Activated naive CD4-positive, alpha-beta T cell (primary cell): ENCODE results near the gene SERPINA6.
"Not testable (repeated sequence)": the region's sequence is repeated elsewhere in the genome, so short reads cannot be mapped to it uniquely, and the experiment has no call there.

Experiments used
- DNase-seq, 4 experiments: peaks; one replicate each; lab custom pipeline; 2025; lab: John Stamatoyannopoulos, UW

SERPINA6 gene

DNA sequence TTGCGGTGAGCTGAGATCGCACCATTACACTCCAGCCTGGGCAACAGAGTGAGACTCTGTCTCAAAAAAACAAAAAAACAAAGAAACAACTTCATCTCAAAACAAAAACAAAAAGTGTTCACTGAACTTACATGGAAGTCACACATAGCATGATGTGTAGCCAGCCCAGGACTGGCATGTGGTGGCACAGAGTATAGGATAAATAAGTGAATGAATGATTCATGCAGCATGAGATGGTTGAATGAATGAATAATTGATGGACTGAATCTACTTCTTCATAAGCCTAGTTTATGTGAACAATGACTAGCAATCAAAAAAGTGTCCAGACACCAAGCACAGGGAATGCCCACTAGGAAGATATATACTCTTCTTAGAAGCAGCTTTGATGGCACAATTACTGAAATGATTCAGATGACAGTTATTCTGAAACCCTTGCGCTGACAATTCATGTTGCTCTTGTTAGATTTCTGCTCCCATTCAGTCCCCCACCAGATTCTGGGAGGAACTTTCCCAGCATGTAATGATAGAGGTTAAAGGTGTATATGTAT is 31.6 kb upstream of the SERPINA6 start:
- DNase-seq = no peak

DNA sequence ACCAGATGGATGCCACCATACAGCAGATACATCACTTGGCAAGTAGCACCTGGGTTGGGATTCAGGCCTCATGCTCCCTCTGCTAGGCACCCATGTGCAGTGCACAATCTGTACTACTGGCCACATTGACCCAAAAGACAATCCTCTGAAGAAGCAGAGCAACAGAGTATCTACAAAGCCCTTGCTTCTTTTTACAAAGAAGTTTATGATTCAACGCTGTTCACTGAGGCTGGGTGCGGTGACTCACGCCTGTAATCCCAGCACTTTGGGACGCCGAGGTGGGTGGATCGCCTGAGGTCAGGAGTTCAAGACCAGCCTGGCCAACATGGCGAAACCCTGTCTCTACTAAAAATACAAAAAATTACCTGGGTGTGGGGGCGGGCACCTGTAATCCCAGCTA is 31.1 kb upstream of the SERPINA6 start:
- not testable (repeated sequence) for DNase-seq

DNA sequence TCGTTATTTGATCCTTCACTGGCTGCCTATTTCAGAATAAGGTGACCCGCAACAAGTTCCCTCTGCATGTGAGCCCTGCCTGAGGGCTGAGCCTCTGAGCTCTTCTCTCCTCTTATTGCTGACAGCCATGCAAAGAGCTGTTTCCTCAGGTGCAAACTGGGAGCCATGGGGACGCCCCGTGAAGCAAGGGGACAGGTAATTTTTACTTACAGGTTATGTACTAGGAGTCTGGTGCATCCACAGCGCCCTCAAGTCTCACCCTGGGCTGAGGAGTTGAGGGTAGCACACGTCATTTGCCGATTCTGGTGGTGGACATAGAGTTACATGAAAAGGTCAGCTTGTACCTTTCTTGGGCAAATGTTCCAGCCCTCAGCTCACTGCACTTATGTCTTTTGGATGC is 26.1 kb upstream of the SERPINA6 start:
- no peak for DNase-seq

DNA sequence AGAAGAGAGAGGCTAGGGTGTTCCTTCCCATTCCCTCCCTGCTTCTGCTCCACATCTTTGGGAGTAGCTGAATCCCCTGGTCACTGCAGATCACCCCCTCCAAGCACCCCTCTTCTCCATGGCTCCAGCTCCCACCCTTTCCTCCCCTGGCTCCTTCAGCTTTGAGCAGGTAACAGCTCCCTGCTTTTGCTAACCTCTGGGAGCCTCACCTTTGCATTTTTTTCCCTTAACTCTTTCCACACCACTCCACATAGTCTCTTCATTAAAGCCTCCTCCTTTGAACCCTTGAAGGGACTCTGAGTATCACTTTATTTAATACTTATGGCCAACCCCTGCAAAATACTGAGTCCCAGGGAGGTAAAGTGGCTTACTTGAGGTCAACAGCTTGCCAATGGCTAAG is 25.7 kb upstream of the SERPINA6 start:
- no peak for DNase-seq

DNA sequence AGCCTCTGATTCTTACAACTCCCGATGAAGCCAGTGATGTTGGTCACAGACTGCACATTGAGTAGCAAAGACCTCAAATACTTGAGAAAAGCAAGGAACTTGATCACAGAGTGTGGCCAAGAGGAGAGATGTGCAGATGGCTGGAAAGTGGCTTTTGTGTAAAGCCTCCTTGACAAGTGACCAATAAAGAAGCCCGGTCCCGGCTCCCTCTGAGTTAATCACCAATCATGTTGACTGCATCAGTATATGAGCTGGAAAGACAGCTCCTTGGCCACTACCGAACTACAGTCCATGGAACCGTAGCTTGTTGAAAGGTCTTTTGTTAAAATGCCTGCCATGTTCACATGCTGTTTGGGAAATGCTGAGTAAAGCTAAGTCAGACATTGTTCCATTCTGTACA is 23.7 kb upstream of the SERPINA6 start:
- no peak for DNase-seq

DNA sequence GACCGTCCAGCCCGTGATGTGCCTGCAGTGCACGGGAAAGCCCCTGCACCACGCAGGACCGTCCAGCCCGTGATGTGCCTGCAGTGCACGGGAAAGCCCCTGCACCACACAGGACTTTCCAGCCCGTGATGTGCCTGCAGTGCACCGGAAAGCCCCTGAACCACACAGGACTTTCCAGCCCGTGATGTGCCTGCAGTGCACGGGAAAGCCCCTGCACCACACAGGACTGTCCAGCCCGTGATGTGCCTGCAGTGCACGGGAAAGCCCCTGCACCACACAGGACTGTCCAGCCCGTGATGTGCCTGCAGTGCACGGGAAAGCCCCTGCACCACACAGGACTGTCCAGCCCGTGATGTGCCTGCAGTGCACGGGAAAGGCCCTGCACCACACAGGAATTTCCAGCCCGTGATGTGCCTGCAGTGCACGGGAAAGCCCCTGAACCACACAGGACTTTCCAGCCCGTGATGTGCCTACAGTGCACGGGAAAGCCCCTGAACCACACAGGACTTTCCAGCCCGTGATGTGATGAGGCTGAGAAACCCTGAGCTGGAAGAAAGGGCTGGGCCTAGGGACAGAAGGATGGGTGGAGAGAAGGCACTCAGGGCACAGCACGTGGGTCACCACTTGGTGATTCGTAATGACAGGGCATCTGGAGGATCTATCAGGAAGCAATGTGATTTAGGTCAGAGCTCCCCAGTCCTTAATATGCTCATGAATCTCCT is 23.1 kb upstream of the SERPINA6 start:
- not testable (repeated sequence) for DNase-seq

DNA sequence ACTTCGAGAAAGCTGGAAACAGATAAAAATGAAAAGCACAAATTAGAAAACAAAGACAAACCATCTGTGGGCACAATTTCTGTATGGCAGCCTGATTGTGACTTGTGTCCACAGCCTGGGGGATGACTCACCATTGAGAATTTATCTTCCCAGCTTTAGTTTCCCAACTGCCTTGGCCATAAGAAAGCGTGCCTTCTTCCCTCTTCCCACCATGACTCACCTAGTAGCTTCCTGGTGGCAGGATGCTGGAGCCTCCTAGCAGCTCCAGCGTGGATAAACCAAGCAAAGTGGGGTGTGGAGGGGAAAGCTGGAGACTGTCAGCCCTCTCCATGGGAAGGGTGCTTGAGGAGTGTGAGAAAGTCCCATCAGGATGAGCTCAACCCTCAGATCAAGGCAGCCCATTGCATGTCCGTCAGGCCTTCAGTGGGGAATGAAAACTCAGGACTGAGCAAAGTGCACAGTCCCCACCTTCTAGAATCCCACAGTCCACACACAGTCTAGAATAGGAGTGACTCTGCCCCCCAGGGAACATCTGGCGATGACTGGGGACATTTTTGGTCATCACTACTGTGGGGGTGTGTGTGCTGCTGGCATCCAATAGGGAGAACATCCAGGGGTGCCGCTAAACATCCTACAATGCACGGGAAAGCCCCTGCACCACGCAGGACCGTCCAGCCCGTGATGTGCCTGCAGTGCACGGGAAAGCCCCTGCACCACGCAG is 22.4 kb upstream of the SERPINA6 start:
- no peak for DNase-seq

DNA sequence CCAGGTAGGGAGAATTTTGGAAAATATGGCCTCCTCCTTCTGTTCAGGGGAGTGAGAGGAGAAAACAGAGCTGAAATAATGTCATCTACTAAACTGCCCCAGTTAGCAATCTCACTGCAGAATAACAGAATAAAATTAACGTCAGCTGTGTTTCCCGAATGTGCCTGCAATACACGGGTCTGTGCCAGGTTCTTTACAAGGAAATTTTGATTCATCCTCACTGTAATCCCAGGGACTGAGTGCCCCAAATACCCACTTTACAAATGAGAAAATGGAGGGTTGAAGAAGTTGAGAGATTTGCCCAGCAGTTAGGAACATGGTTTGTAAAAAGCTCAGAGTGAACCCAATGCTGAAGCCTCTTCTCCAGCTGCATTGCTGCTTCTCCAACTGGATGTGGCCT is 21.3 kb upstream of the SERPINA6 start:
- DNase-seq = no peak

DNA sequence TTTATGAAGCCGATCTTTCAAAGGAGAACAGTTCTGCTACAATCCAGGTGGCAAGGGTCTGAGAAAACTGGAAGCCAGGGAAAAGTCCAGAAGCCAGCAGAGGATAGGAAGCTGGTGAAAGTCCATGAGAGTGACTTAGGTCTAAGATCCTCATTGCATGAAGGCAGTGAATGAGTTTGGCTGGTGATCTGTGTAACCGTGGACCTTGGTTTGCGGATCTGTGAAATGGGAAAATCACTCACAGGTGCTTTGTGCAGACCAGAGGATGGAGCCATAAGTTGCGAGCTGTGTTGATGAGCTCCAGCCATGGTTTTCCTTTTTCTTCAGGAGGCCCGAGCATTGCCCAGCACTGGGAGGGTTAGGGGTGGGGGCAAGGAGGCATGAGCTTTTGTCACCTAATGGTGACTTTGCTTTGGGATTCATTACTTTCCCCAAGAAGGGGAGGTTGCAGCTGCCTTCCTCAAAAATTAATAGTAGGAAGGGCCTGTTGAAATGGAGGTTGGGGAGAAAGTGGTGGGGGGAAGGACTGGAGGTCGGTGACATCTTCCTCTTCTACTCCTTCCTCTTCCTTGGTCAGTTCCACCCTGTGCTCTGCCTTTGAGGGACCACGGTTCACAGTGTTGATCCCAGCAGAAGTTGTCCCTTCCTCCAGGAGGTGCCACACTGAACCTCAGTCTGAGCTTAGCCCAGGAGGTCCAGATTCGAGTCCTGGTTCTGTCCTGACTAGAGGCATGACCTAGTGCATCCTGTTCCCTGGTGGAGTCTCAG is 20.3 kb upstream of the SERPINA6 start:
- no peak for DNase-seq

DNA sequence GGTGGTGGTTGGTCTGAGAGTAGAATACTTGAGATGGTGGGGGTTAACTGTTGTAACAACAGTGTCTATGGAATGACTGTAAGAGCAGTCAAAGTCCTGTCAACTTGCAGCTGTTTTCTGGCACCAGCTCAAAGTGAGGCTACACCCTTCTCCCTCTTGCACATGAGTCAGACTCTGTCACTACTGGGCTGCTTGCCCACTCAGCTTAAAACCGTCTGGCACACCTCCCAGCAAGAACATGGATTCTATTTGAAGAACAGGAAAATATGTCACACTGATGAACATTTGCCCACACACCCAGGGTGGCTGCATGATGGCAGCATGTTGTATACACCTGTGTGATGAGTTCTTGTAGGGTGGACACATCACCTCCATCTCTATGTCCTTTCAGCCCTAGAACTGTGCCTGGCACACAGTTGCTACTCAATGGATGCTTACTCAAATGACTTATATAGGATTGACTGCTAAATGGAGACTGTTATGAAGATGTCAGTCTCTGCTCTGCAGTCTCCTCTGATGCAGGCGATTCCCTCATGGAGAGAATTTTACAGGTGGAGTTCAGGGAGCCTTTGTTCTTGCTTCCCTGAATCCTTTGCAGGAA is 19.3 kb upstream of the SERPINA6 start:
- DNase-seq = no peak

DNA sequence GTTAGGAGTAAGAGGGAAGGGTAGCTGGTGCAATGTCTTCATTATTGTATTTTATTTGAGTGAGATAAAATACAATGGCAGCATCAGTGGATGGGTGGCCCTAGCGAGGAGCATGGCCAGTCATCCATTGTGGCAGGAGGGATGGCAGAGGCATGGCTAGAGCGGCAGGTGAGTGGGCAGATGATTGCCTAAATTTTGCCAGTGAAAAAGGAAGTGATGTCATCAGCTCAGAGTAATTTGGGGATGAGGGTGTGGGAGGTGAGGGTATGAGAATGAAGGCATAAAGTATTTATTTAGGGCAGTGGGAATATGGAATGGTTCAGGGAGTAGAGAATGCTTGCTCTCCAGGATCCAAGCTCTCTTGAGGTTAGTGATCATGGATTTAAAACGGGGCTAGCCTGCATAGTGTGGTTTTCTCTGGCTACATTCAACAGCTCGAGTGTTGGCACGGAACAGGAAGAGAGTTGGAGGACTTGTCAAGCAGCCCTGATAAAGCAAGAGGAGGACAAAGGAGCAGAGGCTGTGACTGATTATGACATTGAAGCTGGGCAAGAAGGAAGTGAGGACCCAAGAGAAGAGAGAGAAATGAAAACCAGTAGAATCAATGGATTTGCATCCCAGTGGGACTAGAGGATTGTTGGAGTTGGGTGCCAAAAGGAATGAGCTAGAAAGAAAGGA is 18.7 kb upstream of the SERPINA6 start:
- no peak for DNase-seq

DNA sequence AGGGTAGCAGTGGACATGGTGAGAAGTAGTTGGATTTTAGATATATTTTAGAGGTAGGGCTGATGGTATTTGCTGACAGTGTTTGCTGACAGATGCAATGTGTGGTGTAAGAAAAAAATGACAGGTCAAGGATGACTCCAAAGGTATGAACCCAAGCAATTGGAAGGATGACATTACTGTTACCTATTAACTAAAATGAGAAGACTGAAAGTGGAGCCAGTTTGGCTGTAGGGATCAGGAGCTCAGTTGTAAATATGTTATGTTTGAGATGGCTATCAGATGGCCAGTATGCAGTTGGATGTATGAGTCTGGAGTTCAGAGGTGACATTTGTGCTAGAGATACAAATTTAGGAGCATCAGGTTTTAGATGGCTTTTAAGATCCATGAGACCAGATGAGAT is 17.4 kb upstream of the SERPINA6 start:
- no peak for DNase-seq

DNA sequence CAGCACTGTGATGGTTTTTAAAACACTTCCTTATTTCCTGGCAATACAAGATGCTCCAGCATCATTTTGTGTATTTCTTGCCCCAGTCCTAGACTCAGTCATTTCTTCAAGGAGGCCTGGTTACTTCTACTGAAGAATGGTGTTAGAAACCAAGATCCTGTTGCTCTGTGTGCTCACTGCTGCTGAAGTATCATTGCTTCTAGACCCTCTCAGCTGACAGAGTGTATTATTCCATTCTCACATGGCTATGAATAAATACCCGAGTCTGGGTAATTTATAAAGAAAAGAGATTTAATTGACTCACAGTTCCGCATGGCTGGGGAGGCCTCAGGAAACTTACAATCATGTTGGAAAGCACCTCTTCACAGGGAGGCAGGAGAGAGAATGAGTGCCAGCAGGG is 14.9 kb upstream of the SERPINA6 start:
- no peak for DNase-seq

DNA sequence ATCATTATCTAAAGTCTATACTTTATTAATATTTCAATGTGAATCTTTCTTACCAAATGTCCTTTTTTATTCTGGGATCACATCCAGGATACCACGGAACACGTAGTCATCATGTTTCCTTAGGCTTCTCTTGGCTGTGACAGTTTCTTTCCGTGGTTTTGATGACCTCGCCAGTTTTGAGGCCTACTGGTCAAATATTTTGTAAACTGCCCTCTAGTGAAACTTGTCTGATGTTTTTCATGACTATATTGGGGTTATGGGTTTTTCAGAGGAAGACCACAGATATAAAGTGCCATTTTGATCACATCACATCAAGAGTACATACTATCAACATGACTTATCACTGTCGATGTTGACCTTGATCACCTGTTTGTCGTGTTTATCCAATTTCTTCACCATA is 14.1 kb upstream of the SERPINA6 start:
- DNase-seq = no peak

DNA sequence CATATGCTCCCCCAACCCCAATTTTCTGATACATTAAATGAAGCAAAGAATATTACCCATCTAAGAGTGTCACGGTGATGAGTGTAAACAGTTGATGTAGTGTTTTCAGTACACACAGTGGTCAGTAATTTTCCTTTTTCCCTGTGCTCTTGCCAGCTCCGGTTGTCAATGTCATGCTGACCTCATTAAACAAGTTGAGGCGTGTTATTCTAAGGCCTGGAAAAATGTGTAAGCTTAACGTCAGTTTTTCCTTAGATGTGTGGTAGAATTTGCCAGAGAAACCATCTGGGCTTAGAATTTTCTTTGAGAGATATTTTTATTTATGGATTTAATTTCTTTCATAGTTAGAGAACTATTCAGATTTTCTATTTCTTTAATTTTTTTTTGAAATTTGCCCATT is 11.7 kb upstream of the SERPINA6 start:
- DNase-seq = no peak

DNA sequence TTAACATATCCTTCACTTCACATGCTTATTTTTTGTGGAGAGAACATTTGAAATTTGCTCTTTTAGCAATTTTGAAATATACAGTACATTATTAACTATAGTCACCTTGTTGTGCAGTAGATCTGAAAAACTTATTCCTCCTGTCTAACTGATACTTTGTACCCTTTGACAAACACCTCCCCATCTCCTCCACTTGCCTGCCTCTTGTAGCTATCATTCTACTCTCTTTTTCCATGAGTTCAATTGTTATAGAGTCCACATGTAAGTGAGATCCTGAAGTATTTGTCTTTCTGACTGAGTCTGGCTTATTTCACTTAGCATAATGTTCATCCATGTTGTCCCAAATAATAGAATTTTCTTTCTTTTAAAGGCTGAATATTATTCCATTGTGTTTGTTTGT is 9.5 kb upstream of the SERPINA6 start:
- DNase-seq = no peak

DNA sequence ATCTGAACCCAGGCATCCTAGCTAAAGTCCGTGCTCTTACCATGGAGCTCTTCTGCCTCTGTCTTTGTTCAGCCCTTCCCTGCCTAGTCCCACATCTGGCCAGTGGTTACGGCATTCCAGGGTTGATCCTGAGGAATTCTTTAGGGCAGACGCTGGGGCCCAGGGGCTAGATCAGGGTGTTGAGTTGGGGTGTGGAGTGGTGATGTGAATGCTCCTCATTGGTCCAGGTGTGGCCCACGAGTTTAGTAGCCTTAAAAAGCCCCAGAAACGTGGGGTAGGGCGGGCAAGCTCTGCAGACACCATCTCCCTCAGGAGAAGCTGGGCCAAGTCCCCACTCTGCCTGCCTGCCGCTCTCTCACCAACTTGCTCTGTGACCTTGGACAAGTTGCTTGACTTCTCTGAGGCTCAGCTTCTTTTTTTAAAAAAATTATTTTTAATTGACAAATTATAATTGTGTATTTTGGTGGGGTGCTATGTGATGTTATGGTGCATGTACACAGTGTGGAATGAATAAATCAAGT is 9.0 kb upstream of the SERPINA6 start:
- no peak for DNase-seq

DNA sequence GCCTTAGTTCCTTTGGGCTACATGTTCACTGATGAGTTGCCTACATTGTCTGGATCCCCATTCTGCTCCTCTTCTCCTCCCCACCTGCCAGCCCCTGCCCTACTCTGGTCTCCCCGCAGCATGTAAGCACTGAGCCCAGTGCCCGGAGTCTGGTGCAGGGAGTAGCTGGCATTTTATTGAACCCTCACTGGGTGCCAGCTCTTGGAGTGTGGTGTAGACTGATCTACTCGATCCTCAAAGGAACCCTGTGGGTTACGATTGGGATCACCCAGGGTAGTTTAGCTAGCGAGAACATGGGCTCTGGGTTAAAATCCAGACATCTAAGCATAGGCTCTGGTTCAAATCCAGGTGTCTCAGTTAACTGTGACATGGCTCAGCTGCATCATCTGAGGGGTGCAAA is 8.3 kb upstream of the SERPINA6 start:
- DNase-seq = no peak

DNA sequence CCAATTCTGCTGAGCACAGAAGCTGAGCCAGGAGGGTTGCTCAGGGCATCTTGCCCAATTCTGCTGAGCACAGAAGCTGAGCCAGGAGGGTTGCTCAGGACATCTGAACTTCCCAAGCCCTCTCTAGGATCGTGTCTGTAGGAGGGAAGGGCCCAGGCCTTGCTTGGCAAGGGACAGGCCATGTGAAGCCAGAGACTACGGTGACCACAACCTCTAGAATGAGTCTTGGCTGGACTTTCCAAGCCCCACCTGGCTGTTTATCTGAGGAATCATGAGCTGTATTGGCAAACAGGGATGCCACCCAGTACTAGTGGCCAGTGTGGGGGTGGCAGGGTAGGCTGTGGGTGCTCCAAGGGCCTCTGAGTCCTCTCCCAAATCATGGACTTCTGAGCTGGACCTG is 7.7 kb upstream of the SERPINA6 start:
- DNase-seq = no peak

DNA sequence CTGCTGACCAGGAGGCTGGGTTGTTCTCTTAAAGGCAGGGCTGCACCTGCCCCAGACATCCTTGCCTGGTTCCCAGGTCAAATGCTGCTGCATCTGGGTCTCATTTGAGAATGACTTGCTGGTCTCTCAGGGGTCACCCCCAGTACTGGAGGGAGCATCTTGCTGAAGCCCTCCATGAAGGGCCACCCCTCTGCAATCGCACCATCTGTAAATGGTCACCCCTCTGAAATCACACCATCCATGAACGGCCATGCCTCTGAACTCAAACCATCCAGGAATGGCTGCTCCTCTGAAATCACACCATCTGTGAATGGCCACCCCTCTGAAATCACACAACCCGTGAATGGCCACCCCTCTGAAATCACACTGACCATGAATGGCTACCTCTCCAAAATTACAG is 7.3 kb upstream of the SERPINA6 start:
- DNase-seq = no peak

DNA sequence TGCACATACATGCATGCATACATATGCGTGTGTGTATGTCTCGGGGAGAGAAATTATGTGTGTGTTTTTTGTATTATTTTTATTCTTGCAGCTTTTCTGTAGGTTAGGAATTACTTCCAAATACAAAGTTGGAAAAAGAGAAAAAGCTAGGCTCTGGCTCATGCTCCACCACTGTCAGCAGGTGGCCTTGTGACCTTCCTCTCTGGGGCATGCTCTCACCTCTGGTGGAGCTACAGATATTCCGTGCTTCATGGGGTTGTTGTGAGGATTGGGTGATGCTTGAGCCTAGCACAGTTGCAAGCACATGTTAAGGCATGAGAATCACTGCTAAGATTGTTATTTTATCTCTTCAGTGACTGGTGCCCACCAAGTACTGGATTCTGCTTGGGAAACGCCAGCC is 6.7 kb upstream of the SERPINA6 start:
- DNase-seq = no peak

DNA sequence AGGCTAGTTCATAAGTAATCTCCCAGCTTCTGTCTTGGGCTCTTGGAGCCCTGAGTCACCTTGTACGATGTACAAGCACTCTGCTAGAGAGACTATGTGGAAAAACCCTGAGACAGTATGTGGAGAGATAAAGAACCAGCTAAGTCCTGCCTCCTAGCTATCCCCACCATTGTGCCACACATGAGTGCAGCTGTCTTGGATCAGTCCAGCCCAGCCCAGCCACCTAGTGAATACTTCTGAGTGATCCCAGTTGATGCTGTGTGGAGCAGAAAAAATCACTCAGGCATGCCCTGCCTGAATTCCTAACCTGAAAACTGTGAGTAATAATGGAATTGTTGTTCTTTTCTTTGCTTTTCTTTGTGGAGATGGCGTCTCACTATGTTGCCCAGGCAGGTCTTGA is 5.1 kb upstream of the SERPINA6 start:
- no peak for DNase-seq
